Endothelial cell of umbilical vein (primary cell): Measurements from ENCODE around the gene RPL3. TPM values are rescaled to one million over a fixed set of nuclear protein-coding genes. Genes with fewer than 3 reads are reported as not detected.
"Not testable (repeated sequence)": the region's sequence is repeated elsewhere in the genome, so short reads cannot be mapped to it uniquely, and the experiment has no call there.

Experiments
- BruUV-seq: library from RNA; stranded (reverse); fragments of 400-500 nt; replicated peaks from 2 replicates; lab custom pipeline; 2021; lab: Mats Ljungman, UMichigan
- CTCF ChIA-PET: fragments of 300-600, 350-600 bp; sonication (Branson Sonifier 250); formaldehyde crosslinking; loops from one replicate; lab custom pipeline; 2021; ENCODE audit warnings: antibody characterized with exemption, inconsistent platforms; lab: Charles Lee
- POLR2A ChIA-PET: fragments of 300-600, 350-600 bp; sonication (Branson Sonifier 250); formaldehyde crosslinking; loops from one replicate; lab custom pipeline; 2021; ENCODE audit warnings: antibody characterized with exemption, inconsistent platforms; lab: Charles Lee
- DNase-seq: peaks from one replicate; pipeline ENCODE4 v3.0.0-alpha.2; 2011; ENCODE audit warnings: low read depth, low spot score
- FAIRE-seq: peaks from 2 replicates; lab custom pipeline; 2011; peaks lifted over from hg19 to GRCh38; lab: Jason Lieb, UNC
- H2AFZ ChIP-seq: 2 replicates; pipeline ENCODE4 v1.6.0; 2012; ENCODE audit warnings: low read depth, low read length, control low read depth, inconsistent platforms
- H3K27ac ChIP-seq: 2 replicates; pipeline ENCODE4 v1.5.1; 2011; ENCODE audit warnings: low read depth, mild to moderate bottlenecking, control low read depth, low read length, moderate library complexity; ENCODE audit not compliant: insufficient read depth
- H3K27me3 ChIP-seq, 2 experiments: 2 replicates each; pipeline versions ENCODE4 v1.6.0 to v1.6.1; 2011; ENCODE audit warnings: low read length in 2 of 2, mixed read lengths in 1 of 2; ENCODE audit not compliant: control insufficient read depth in 2 of 2, insufficient read depth in 2 of 2
- H3K36me3 ChIP-seq, 2 experiments: 2 replicates in 1 of 2; 3 replicates in 1 of 2; pipeline ENCODE4 v1.5.1; 2011; ENCODE audit warnings: low read length in 2 of 2, mild to moderate bottlenecking in 1 of 2, moderate library complexity in 1 of 2; ENCODE audit not compliant: control insufficient read depth in 2 of 2, insufficient read depth in 2 of 2; ENCODE audit errors: extremely low read depth in 1 of 2
- H3K4me1 ChIP-seq: 3 replicates; pipeline ENCODE4 v1.5.1; 2011; ENCODE audit warnings: mild to moderate bottlenecking, low read length; ENCODE audit not compliant: control insufficient read depth, insufficient read depth; ENCODE audit errors: extremely low read depth
- H3K4me2 ChIP-seq: 2 replicates; pipeline ENCODE4 v1.6.1; 2011; ENCODE audit warnings: low read length, control low read depth, mixed read lengths; ENCODE audit not compliant: insufficient read depth
- H3K4me3 ChIP-seq, 3 experiments: fragments of 200-600 bp in 1 of 3; sonication (generic), shearing (Covaris generic) in 1 of 3; replicated peaks in 1 of 3; 2 replicates each; pipeline ENCODE4 v1.5.1; 2011 to 2016; ENCODE audit warnings: control low read depth in 3 of 3, low read length in 3 of 3, mild to moderate bottlenecking in 2 of 3, inconsistent platforms in 1 of 3, low read depth in 1 of 3, moderate library complexity in 1 of 3; ENCODE audit not compliant: insufficient read depth in 1 of 3
- H3K79me2 ChIP-seq: 2 replicates; pipeline ENCODE4 v1.6.0; 2012; ENCODE audit warnings: low read length, inconsistent platforms; ENCODE audit not compliant: control insufficient read depth, insufficient read depth
- H3K9ac ChIP-seq: replicated peaks from 2 replicates; pipeline ENCODE3; 2011; ENCODE audit warnings: low read length, control low read depth; ENCODE audit not compliant: insufficient read depth; ENCODE audit errors: extremely low read depth
- H3K9me1 ChIP-seq: replicated peaks from 3 replicates; pipeline ENCODE4 v1.6.0; 2011; ENCODE audit warnings: mild to moderate bottlenecking, low read length; ENCODE audit not compliant: control insufficient read depth, insufficient read depth; ENCODE audit errors: extremely low read depth
- H3K9me3 ChIP-seq: replicated peaks from 2 replicates; pipeline ENCODE4 v1.5.1; 2012; ENCODE audit warnings: low read length, inconsistent platforms; ENCODE audit not compliant: control insufficient read depth, insufficient read depth
- H4K20me1 ChIP-seq: replicated peaks from 2 replicates; pipeline ENCODE3; 2011; ENCODE audit warnings: mild to moderate bottlenecking, low read length; ENCODE audit not compliant: control insufficient read depth, insufficient read depth; ENCODE audit errors: extremely low read depth
- EZH2 ChIP-seq: IDR thresholded peaks from 2 replicates; pipeline ENCODE4 v1.6.1; 2012; ENCODE audit warnings: borderline replicate concordance, low read depth, mild to moderate bottlenecking, moderate library complexity, low read length, inconsistent platforms; ENCODE audit not compliant: severe bottlenecking
- FOS ChIP-seq: IDR thresholded peaks from 2 replicates; pipeline ENCODE4 v1.6.1; 2011; ENCODE audit warnings: mild to moderate bottlenecking, low read length, moderate library complexity, borderline replicate concordance; ENCODE audit not compliant: insufficient read depth
- GATA2 ChIP-seq: IDR thresholded peaks from 2 replicates; pipeline ENCODE4 v1.7.0; 2011; ENCODE audit warnings: low read depth, mild to moderate bottlenecking, moderate library complexity, mixed read lengths, low read length; ENCODE audit not compliant: insufficient read length, insufficient read depth
- JUN ChIP-seq: IDR thresholded peaks from 2 replicates; pipeline ENCODE4 v1.6.1; 2011; ENCODE audit warnings: borderline replicate concordance, low read depth; ENCODE audit not compliant: insufficient read length, insufficient read depth
- MYC ChIP-seq: IDR thresholded peaks from one replicate; pipeline ENCODE4 v1.6.1; 2011; ENCODE audit warnings: mild to moderate bottlenecking, low read depth, low read length
- POLR2AphosphoS5 ChIP-seq: IDR thresholded peaks from 2 replicates; pipeline ENCODE4 v1.6.1; 2012; ENCODE audit warnings: low read depth, mild to moderate bottlenecking, control low read depth, low read length, moderate library complexity; ENCODE audit not compliant: insufficient read depth
- dilution Hi-C: fragments of 300-500 bp; cut with MboI; formaldehyde crosslinking; loops from one replicate; pipeline ENCODE4 v1.15.0; 2019; ENCODE audit warnings: low sequenced_read_pairs; ENCODE audit not compliant: extremely low pct_ligation_motif_present
- intact Hi-C: fragments of 100-400 bp; cut with micrococcal nuclease; formaldehyde crosslinking; loops from one replicate; pipeline ENCODE4 v1.10.0; 2022
- polyA plus RNA-seq, 4 experiments: library from polyadenylated mRNA; depleted of rRNA in 3 of 4; stranded (reverse) in 3 of 4; unstranded in 1 of 4; fragments of >200 nt; gene quantifications; 2 replicates each; pipeline versions ENCODE4 v1.2.1 to v1.2.3, GENCODE V29; 2011 to 2012; ENCODE audit warnings: missing spikeins in 1 of 4
- total RNA-seq: library from RNA; stranded (reverse); gene quantifications from 2 replicates; pipeline ENCODE4 v1.2.3, GENCODE V29; 2021

RPL3 gene
- total and polyA plus RNA-seq, 2 donors (not counting 3 experiments of a cell fraction or from before 2014, with no cell fraction given): 1,954 to 4,065 TPM

DNA sequence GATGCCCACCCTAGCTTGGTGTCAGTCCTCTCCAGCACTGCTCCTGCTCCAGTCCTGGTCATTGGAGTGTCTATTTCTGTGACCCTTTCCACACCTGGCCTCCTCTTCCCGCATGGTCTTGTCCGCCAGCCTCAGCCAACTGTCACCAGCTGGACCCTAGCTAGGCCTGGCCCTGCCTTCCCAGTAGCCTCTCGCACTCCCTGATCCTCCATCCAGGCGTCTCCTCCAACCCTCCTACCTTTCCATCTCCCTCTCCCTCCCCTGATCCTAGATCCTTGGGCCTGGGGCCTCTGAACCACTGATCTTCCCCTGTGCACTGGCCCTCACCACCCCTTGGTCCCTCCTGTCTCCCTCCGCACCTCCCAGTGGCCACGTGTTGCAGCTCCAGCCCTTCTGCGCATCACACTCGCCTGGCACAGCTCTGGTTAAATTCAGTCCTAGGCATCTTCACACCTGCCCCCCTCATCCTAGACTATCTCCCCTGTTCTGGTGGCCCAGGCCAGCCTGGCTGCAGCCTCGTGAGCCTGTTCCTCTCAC is 40.3 kb upstream of the RPL3 start:
- Histone ChIP-seq H3K9me1 (no peaks in the 10 kb centered on the region), H4K20me1 (no peaks in the 10 kb centered on the region), H3K79me2 (no peaks in the 10 kb centered on the region), H3K9ac (no peak overlapping the region), H3K27me3 (no peaks in the 10 kb centered on the region), H3K4me2 (no peak overlapping the region), H2AFZ (no peak overlapping the region), H3K9me3 (no peaks in the 10 kb centered on the region), H3K4me1 (no peaks in the 10 kb centered on the region), H3K36me3 (no peaks in the 10 kb centered on the region), H3K4me3 (no peak overlapping the region), H3K27ac (no peak overlapping the region)
- intact Hi-C loops (no loop called here), dilution Hi-C loops (no loop called here)
- FAIRE-seq: no peak
- no TSS peak for BruUV-seq
- DNase-seq: no peak
- ChIA-PET CTCF (no interaction called here), POLR2A (no interaction called here)
- TF ChIP-seq POLR2AphosphoS5: no peak
- no peak for TF ChIP-seq FOS
- no peak for TF ChIP-seq JUN
- TF ChIP-seq EZH2: no peak
- no peak for TF ChIP-seq GATA2
- TF ChIP-seq MYC: no peak

DNA sequence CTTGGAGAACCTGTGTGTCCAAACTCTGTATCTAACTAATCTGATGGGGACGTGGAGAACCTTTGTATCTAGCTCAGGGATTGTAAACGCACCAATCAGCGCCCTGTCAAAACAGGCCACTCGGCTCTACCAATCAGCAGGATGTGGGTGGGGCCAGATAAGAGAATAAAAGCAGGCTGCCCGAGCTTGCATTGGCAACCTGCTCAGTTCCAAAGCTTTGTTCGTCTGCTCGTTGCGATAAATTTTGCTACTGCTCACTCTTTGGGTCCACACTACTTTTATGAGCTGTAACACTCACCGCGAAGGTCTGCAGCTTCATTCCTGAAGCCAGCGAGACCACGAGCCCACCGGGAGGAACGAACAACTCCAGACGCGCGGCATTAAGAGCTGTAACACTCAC is 38.8 kb upstream of the RPL3 start:
- H3K36me3 ChIP-seq, DNase-seq, H3K4me1 ChIP-seq, dilution Hi-C loops, H3K27ac ChIP-seq, H3K79me2 ChIP-seq, H3K4me3 ChIP-seq, H4K20me1 ChIP-seq, intact Hi-C loops, FAIRE-seq, POLR2A ChIA-PET, BruUV-seq, H3K4me2 ChIP-seq, H2AFZ ChIP-seq, H3K9ac ChIP-seq, H3K27me3 ChIP-seq, H3K9me1 ChIP-seq, H3K9me3 ChIP-seq: not testable (repeated sequence)
- CTCF ChIA-PET: interaction anchor here (0.8 to 1.4 kb wide), 2 partner anchors 10 to 15 kb away, joined by 3 to 6 read pairs; no protein-coding TSS in a partner anchor

DNA sequence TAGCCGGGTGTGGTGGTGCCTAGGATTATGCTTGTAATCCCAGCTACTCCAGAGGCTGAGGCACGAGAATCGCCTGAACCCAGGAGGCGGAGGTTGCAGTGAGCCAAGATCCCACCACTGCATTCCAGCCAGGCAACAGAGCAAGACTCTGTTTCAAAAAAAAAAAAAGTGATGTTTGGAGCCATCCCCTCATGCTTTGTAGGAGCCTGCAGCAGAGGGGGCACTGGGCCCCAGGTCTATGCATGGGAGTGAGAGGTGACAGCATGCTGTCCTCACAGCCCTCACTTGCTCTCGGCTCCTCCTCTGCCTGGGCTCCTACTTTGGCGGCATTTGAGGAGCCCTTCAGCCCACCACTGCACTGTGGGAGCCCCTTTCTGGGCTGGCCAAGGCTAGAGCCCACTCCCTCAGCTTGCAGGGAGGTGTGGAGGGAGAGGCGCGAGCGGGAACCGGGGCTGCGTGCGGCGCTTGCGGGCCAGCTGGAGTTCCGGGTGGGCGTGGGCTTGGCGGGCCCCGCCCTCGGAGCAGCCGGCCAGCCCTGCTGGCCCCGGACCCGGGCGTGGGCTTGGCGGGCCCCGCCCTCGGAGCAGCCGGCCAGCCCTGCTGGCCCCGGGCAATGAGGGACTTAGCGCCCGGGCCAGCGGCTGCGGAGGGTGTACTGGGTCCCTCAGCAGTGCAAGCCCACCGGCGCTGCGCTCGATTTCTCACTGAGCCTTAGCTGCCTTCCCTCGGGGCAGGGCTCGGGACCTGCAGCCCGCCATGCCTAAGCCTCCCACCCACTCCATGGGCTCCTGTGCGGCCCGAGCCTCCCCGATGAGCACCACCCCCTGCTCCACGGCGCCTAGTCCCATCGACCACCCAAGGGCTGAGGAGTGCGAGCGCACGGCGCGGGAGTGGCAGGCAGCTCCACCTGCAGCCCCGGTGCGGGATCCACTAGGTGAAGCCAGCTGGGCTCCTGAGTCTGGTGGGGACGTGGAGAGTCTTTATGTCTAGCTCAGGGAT is 38.0 kb upstream of the RPL3 start:
- H3K79me2 ChIP-seq, H3K27ac ChIP-seq, BruUV-seq, H3K4me2 ChIP-seq, H3K27me3 ChIP-seq, POLR2A ChIA-PET, H3K9ac ChIP-seq, FAIRE-seq, H3K36me3 ChIP-seq, H3K9me1 ChIP-seq, H3K4me3 ChIP-seq, H3K4me1 ChIP-seq, H4K20me1 ChIP-seq, dilution Hi-C loops, H3K9me3 ChIP-seq, intact Hi-C loops, H2AFZ ChIP-seq, DNase-seq: not testable (repeated sequence)
- CTCF ChIA-PET: interaction anchor here (0.8 to 1.4 kb wide), 2 partner anchors 10 to 14 kb away, joined by 3 to 6 read pairs; no protein-coding TSS in a partner anchor
